COLO668 (cell line): ENCODE measurements around the gene HABP2.

Experiments
- DNase-seq: peaks from one replicate; lab custom pipeline; 2025; ENCODE audit not compliant: unreplicated experiment; lab: John Stamatoyannopoulos, UW

The HABP2 gene

DNA sequence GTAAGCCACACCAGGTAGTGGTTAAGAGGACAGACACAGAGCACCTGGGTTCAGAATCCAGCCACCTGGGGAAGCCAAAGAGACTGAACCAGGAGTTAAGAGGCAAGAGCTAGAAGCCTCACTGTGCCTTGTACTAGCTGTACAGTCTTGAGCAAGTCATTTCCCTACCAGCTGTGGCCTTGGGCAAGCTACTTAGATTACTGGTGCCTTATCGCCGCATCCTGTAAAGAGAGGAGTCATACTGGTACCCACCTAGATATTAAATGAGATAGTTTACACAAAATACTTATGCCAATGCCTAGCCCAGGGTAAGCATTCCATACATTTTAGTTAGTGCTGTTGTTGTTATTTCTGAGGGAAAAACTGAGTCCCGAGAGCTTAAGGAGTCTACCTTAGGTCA is 47.7 kb downstream of the HABP2 start:
- no peak for DNase-seq

DNA sequence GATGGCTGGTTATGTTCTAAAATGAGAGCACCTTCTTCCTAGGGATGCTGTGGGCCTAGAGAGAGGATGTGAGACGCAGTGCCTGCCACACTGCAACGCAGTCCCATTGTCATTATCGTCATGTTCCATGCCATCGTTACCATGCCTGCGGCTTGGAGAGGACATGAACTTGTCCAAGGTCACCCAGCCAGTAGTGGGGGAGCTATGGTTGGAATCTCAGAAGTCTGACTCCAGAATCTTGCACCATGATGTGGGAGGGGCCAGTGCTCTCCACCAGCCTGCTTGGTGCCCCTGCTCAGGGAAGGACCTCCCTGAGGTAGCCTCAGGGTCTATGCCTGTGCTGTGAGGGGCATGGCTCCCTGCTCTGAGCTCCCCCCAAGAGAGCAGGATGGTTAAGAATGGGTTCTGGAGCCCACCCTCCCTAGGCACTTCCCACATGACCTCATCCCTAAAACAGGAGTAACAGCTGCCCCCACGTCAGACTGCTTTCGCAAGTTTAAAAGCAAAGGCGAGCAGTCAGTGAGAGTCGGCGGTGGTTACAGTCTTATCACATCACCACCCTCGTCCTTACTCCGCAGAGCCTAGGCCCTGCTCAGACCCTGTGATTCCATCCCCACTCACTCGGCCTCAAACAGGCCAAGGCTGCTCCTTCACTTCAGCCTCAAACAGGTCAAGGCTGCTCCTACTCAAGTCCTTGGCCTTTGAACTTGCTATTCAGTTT is 50.4 kb downstream of the HABP2 start:
- no peak for DNase-seq

DNA sequence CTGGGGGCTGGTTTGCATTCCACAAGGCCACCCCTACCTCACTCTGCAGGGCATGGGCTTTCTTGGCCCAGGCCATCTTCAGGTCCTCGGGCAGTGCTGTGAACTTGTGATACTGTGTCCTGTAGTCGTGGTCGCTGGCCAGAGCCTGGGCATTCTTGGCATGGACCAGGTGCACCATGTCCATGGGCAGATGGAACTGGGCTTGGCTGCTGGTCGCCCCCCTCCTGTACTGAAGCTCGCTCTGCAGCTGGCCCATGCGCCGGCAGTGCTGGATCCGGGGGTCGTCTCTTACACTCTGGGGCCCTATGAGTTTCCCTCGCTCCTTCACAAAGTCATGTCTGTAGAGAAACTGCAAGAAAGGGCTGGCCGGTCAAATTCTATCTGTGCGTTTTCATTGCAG is 51.7 kb downstream of the HABP2 start:
- DNase-seq, result no peak

DNA sequence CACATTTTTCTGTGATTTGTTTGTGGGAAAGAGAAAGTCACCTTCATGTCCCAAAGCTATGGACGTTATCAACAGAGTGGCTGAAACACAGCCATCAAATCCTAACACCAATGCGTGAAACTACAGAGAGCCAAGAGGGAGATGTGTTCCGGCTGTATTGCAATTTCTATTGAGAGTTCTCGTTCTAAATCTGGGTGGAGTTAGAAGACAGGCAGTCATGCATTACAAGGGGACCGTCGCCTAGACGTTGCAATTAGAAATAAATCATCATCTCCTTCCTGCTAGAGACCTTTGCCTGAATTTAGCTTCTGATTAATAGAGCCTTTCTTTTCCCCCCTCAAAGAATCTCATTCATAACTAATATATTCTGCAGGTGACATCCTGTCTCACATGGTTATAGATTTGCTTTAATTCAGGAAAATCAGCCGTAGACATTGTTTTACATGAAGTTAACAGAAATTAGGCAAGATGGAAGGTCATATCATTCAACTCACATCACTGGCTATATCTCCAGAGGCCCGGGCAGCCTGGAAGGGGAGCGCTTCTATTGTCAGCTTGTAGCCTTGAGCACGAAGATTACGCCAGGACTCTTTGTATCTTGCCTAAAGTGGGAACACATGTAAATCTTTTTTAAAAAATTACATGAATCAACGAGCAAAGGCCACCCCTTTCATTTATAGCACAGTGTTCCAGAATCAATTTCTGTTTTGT is 52.6 kb downstream of the HABP2 start:
- DNase-seq, result no peak

DNA sequence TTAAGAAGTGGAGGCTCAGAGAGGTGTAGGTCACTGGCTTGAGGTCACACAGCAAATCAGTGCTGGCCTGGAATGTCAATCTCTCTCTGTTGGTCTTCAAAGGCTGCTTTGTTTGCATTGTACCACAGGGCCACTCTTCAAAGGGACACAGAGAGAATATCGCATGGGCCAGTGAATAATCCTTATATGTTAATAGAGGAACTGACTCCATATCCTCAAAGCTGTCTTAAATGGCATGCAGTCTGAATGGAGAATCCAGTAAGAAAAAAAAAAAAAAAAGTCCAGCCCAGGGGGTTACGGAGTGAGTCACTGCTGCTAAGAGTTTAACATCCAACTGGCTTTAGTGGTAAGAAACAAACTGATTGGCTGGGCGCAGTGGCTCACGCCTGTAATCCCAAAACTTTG is 56.9 kb downstream of the HABP2 start:
- DNase-seq, result no peak

DNA sequence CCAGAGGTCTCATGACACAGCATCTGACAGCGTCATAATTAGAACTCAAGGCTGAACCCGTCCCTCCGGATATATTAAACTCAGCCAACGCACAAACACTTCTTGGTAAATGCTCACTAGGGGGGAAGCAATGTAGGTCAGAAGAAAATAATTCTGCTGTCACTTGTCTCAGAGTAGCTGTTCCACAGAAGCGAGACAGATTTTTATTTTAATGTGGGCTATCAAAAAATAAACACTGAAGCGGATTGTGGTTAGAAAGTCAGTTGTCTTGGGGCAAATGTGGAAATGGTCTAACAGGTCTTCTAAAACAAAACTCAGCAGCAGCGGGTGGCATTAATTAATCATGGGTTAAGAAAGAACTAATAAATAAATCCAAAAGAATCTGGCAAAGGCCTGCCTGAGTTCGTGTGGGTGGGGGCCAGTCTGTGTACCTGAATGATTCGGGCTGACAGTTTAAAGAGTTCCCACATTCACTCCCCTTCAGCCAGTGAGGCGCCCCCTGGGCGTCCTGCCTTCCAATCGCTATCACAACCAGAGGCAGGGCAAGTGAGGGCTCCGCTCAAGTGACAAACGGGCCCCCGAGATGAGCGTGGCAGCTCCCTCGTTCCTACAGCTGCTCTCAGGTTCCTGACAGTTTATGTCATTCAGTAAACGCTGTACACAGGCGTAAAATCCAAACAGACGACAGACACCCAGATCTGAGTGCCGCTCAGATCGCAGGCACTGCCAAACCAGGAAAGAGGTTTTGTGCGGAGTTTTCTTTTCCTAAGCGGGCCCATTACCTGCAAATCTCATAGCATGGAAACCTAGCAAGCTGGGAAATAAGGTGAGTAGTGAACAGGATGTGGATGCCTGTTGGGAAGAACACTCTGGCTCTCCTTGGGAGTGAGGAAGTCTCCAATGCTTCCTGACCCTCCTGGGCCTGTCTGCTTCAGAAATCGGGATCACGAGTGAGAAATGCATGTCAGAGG is 58.1 kb downstream of the HABP2 start:
- no peak for DNase-seq

DNA sequence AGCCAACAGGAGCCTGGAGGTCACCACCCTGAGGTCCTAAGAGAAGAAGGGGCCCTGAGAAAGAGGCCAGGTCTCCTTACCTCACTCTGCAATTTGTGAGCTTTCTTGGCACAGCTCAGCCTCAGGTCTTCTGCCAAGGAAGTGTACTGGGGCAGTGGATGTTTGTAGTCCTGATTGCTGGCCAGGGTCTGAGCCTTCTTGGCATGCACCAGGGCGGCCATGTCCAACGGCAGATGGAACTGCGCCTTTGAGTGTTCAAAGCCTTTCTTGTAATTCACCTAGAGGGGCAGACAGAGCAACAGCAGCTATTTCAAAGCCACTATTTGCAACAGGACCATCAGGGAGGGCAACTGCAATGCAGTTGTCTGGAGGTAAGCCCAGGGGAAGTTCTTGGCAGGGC is 59.3 kb downstream of the HABP2 start:
- no peak for DNase-seq

DNA sequence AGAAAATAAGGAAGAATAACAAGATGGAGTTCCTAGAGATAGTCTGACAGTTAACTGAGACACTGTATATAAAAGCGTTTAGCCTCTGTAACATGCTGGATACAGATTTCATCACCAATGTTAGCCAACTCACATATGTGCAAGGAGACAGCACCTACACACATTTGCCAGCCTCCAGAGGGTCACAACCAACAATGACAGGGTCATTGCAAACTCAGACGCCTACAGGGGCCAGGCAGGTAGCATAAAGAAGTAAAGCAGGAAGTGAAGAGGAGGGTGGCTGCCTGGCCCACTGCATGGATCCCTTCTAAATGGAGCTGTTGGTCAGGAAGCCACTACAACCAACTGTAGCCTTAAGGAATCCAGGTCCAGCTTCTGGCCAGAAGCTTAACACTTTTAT is 60.6 kb downstream of the HABP2 start:
- no peak for DNase-seq

DNA sequence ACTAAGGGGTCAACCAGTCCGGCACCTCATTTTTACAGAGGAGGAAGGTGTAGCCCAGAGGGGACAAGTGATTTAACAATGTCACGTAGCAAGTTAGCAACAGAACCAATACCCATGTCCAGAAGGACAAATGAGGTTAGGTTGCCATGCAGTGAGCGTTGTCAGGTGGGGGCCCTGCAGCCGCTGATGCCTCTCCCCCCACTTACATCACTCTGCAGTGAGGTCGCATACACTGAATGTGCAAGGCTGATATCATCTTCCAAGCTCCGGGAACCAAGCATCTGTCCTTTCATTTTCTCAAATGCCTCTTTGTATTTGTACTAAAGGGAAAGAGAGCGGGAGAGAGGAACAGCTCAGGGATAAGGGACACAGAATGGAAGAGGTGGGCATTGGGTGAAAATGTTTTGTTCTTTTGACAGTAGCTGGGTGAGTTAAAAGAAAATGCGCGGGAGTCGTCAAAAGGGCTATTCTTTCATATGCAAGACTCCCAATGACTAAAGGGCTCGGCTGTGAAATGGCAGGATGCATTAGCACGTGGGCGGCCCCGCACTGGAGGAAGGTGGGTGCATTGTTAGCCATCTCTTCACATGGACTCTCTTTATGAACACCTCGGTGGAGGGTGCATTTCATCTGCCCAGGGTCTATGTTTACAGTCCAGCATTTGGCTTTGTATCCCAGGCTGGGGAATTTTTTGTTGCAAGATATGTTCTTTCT is 61.3 kb downstream of the HABP2 start:
- DNase-seq, result no peak

DNA sequence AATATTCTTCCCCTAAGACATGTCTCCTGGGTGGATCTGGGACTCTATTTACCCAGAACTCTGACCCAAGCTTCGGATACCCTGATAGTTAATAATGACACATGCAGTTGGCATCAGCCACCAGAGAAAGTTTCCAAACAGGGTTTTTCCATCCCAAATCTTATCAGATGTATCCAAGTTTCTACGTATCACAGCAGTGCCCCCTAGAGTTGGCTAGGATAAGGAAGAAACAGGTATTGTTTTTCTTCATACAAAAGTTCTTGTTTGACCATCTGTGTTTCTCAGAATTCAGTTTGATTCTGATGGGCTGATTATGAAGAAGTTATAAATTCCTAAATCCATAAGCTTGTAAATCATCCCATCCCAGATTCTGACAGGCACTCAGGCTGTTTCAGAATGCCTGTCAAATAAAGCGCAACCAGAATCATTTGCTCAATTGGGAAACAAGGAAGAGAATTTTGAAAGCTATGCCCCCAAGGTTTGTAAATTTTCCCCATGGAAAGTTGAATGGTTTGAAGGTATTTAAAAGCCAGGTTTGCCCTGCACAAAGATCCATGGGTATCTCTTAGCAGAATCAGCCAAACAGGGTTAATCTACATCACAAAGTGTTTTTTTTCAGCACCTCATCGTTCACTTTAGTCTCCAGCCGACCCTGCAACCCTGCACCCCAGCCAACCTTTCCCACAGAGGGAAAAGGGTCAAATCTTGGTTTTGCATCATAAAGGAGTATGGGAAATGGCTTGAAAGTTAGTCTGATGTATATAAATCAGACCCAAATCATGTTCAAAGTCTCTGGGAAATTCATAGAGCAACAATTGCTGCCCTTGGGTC is 63.6 kb downstream of the HABP2 start:
- DNase-seq, result no peak

DNA sequence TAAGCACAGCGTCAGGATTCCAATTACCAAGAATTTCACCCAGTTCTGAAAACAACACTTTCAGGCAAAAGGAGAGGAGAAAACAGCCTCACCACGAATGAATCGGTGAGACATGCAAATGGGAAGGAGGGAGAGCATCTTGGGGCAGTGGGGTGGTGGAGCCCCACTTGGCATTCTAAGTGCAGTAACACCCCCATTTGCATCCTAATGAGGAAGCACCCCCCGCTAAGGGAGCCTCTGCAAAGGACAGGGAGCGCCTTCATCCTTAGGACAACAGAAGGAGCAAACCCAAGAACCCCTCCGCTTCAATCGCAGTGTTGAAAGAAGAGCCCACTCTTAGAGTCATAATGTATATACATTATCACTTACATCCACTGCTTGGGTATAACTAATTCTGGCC is 64.2 kb downstream of the HABP2 start:
- no peak for DNase-seq

DNA sequence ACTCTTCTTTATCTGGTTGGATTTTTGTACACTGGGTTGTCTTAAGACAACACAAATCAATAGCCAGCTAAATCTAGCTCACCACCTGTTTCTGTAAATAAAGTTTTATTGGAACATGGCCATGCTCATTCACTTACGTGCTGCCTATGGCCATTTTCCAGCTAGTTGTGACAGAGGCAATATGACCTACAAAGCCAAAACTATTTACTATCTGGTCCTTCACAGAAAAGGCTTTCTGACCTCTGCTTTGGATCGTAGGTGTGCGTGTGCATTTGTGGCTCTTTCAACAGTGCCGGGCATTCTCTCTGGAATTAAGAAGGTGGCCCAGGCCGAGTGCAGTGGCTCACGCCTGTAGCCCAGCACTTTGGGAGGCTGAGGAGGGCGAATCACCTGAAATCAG is 65.5 kb downstream of the HABP2 start:
- DNase-seq, result no peak

DNA sequence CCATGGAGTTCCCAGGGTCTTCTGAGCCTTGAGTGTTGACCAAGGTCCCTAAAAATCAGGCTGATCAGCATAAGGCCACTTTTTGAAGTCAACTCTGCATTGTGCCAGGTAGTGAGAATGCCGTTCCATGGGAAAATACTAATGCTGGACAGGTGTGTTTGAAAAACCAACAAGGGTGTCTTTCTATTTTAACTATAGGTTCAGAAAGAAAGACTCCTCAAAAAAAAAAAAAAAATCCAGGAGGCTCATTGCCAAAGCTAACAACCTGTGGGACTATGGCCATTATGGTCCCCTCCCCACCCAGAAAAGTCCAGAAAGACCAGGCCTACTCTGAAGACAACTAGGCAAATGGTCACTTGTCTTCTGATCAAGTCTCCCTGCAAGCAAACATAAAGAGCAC is 66.5 kb downstream of the HABP2 start:
- no peak for DNase-seq

DNA sequence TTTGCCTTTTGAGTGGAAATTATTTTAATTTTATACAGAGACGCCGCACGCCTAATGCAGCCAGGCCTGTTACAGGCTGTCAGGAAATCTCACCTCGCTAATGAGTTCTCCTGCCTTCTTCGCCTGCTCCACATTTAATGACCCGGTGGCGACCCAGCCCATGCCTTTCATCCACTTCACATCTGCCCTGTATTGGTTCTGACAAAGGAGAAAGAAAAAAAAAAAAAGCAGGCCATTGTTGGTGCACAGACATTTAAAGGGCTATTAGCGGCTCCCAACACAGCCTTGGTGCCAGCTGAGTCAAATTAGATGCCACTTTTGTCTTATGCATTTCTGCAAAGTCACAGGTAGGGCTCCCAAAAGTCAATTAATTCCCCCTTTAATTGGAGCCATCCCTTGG is 67.7 kb downstream of the HABP2 start:
- DNase-seq, result no peak

DNA sequence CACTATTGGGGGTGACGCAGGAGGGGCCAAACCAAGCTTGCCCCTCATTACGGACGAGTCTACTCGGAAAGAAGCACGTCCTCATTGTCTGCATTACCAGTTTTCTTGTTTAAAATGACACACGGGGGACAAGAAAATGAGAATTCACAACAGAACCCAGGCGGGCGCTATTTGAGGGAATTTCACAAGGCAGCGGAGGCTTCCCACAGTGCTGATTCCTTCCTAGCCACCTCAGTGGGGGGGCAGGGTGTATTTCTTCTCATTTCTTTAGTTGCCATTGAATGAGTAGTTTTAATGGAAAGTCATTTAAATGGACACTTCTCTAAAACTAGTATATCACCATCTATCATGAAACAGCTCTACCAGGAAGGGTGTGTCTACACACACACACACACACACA is 68.1 kb downstream of the HABP2 start:
- no peak for DNase-seq

DNA sequence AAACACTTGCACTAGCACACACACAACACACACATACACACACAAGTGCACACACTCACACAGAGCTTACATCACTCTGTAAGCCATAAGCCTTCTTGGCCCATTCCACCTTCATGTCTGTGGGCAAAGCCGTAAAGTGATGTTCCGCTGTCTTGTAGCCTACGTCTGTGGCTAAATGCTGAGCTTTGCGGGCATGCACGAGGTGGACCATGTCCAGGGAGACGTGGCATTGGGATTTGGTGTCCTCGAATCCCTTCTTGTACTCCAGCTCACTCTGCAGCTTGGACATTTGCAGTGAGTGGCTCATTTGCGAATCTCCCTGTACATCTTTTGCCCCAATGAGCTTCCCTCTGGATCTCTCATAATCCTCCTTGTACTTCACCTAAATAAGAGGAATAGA is 68.9 kb downstream of the HABP2 start:
- no peak for DNase-seq

DNA sequence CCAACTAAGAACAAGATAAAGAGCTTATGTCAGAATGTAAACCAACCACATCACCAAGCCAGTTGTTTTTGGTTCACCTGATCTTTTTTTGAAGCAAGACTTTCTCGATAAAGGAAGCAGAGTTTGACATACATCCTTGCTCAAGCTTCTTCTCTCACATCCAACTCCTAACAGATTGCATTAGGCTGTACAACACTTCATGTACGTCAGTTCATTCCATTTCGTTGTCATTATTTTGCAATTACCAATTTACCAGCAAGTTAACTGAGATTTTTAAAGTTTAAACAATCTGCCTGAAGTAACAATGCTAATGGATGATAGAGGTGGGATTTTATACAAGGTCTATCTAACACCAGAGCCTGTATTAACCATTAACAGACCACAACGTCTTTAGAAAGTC is 70.0 kb downstream of the HABP2 start:
- no peak for DNase-seq

DNA sequence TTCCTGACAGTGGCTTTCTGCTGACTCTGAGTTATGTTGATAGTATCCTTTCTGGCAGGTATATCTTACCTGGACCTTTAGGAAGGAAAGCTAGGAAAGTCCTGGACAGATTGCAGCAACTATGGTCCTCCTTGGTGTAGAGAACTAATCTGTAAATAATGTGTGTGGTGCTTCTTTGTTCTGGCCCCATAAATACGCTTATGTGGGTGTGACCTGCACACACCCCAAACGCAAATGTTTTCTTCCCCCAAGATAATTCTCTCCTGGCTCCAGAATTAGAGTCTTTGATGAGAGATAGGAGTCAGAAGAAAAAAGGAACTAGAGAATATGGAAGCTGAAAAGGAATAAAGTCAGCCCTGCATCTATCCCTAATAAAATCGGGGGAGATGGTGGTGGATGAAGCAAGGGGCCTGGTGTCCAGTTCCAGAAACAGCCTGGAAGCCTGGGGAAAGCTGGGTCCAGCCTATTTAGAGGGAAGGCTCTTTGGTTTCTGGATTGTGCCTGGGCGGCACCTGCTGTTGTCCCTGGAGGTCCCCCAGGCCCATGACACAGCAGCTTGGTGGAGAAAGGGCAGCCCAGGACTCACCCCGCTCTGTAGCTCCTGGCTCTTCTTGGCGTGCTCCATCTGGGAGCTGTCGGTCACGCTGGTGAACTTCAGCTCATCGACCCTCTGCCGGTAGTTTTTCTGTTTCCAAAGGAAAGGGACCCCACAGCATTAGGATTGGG is 72.8 kb downstream of the HABP2 start:
- no peak for DNase-seq

DNA sequence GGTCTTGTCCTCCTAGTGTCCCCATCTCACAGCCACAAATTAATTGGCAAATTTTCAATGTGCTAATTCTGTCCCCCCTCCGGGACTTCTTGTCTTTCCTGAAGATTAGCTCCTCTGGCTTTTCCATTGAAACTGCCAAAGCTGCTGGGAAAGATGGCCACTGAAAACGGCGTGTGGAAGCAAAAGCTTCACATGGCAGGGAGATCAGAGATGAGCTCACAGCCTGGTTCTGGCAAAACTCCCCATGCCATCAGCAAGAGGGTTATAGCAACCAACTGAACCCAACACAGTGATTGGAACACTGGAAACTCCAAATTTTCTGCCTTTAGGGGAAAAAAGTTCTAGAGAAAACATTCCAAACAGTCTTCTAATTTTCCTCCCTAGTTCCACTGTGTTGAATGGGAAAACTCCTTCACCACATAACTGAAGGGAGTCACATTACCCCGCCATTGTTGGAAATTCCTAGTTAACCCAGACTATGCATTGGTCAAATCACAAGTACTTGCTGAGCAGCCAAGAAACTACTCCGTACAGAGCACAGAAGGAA is 74.0 kb downstream of the HABP2 start:
- DNase-seq, result no peak
